HG03565 (cell line): ENCODE data around the gene PAPOLG.

Source experiments
- ATAC-seq: cut with Tn5 transposase; IDR thresholded peaks from one replicate; pipeline ENCODE4 v1.9.1; 2021; ENCODE audit warnings: mild to moderate bottlenecking, moderate library complexity; ENCODE audit not compliant: unreplicated experiment

The PAPOLG gene

GRCh38 chr2:60756097-60757087 is at the start of gene PAPOLG:
PAPOLG (plus strand) TSS chr2:60756268; CDS start chr2:60756479, 211 bp downstream.
- peak; percentile 98 for ATAC-seq

- ATAC-seq: no peak
These were observed 48.2 kb upstream of the PAPOLG start for GRCh38 chr2:60707750-60708371.

- no peak for ATAC-seq
These were observed 47.3 kb upstream of the PAPOLG start for GRCh38 chr2:60708630-60709320.

- no peak for ATAC-seq
These were observed 45.4 kb upstream of the PAPOLG start for GRCh38 chr2:60710707-60711106.

GRCh38 chr2:60715561-60715960 is 40.5 kb upstream of the PAPOLG start:
- no peak for ATAC-seq

GRCh38 chr2:60717691-60718090 is 38.4 kb upstream of the PAPOLG start:
- no peak for ATAC-seq

GRCh38 chr2:60719331-60719730 is 36.7 kb upstream of the PAPOLG start:
- ATAC-seq: no peak

GRCh38 chr2:60725466-60725865 is 30.6 kb upstream of the PAPOLG start:
- no peak for ATAC-seq

GRCh38 chr2:60728855-60729254 is 27.2 kb upstream of the PAPOLG start:
- ATAC-seq: no peak

- no peak for ATAC-seq
These were observed 20.4 kb upstream of the PAPOLG start for GRCh38 chr2:60735496-60736250.

GRCh38 chr2:60738679-60739078 is 17.4 kb upstream of the PAPOLG start:
- ATAC-seq: no peak

- ATAC-seq: no peak
These were observed 16.9 kb upstream of the PAPOLG start for GRCh38 chr2:60739156-60739555.

- ATAC-seq: no peak
These were observed 14.5 kb upstream of the PAPOLG start for GRCh38 chr2:60741576-60741975.

GRCh38 chr2:60742419-60742818 is 13.6 kb upstream of the PAPOLG start:
- ATAC-seq: no peak

- ATAC-seq: no peak
These were observed 10.7 kb upstream of the PAPOLG start for GRCh38 chr2:60745330-60745729.

GRCh38 chr2:60745761-60746160 is 10.3 kb upstream of the PAPOLG start:
- no peak for ATAC-seq

- ATAC-seq: no peak
These were observed 9.8 kb upstream of the PAPOLG start for GRCh38 chr2:60746318-60746717.

GRCh38 chr2:60759654-60760053 is 3.6 kb downstream of the PAPOLG start:
- ATAC-seq: no peak

GRCh38 chr2:60764736-60765534 is 8.9 kb downstream of the PAPOLG start:
- ATAC-seq: no peak

- no peak for ATAC-seq
These were observed 10.2 kb downstream of the PAPOLG start for GRCh38 chr2:60766283-60766682.
